HL-60 (cell line): ENCODE results near the gene CTIF.

Source experiments
- POLR2AphosphoS5 ChIP-seq: IDR thresholded peaks from 2 replicates; pipeline ENCODE4 v1.6.1; 2012; ENCODE audit warnings: low read depth
- TF ChIP-seq, protein P1 (sequence below): IDR thresholded peaks from 2 replicates; pipeline ENCODE4 v1.6.1; 2012; ENCODE audit warnings: low read depth; ENCODE audit not compliant: insufficient replicate concordance

DNA sequence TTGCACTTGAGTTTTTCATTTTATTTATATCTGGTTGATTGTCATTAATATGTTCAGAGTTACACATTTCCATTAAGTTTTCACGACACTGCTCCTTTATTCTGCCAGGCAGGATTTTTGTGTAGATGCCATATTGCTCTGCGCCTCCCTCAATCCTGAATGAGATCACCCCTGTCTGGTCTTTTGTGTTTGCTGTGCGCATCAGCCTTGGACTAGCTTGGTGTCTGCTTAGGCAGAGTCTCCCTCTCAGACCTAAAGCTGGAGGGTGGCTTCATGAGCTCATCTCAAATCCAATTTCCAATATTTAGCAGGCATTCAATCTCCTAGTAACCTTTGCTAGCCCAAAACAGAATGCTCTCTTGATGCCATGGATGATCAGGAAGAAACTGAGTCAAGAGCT is 274.5 kb downstream of the CTIF start:
- no peak for TF ChIP-seq POLR2AphosphoS5
- TF ChIP-seq, protein P1, sequence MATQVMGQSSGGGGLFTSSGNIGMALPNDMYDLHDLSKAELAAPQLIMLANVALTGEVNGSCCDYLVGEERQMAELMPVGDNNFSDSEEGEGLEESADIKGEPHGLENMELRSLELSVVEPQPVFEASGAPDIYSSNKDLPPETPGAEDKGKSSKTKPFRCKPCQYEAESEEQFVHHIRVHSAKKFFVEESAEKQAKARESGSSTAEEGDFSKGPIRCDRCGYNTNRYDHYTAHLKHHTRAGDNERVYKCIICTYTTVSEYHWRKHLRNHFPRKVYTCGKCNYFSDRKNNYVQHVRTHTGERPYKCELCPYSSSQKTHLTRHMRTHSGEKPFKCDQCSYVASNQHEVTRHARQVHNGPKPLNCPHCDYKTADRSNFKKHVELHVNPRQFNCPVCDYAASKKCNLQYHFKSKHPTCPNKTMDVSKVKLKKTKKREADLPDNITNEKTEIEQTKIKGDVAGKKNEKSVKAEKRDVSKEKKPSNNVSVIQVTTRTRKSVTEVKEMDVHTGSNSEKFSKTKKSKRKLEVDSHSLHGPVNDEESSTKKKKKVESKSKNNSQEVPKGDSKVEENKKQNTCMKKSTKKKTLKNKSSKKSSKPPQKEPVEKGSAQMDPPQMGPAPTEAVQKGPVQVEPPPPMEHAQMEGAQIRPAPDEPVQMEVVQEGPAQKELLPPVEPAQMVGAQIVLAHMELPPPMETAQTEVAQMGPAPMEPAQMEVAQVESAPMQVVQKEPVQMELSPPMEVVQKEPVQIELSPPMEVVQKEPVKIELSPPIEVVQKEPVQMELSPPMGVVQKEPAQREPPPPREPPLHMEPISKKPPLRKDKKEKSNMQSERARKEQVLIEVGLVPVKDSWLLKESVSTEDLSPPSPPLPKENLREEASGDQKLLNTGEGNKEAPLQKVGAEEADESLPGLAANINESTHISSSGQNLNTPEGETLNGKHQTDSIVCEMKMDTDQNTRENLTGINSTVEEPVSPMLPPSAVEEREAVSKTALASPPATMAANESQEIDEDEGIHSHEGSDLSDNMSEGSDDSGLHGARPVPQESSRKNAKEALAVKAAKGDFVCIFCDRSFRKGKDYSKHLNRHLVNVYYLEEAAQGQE = no peak
